AG09319 (cell line): ENCODE measurements around the gene ARAP2.

ENCODE experiments used
- DNase-seq: peaks from one replicate; pipeline ENCODE4 v3.0.0-alpha.2; 2010; ENCODE audit warnings: low read depth; ENCODE audit errors: extremely low read depth
- TF ChIP-seq, protein P1 (sequence below): IDR thresholded peaks from 2 replicates; pipeline ENCODE4 v1.5.1; 2011; ENCODE audit warnings: low read depth, mild to moderate bottlenecking, inconsistent platforms, low read length, moderate library complexity

ARAP2 gene

GRCh38 chr4:36138220-36138619 is 106.1 kb downstream of the ARAP2 start:
- TF ChIP-seq, protein P1, sequence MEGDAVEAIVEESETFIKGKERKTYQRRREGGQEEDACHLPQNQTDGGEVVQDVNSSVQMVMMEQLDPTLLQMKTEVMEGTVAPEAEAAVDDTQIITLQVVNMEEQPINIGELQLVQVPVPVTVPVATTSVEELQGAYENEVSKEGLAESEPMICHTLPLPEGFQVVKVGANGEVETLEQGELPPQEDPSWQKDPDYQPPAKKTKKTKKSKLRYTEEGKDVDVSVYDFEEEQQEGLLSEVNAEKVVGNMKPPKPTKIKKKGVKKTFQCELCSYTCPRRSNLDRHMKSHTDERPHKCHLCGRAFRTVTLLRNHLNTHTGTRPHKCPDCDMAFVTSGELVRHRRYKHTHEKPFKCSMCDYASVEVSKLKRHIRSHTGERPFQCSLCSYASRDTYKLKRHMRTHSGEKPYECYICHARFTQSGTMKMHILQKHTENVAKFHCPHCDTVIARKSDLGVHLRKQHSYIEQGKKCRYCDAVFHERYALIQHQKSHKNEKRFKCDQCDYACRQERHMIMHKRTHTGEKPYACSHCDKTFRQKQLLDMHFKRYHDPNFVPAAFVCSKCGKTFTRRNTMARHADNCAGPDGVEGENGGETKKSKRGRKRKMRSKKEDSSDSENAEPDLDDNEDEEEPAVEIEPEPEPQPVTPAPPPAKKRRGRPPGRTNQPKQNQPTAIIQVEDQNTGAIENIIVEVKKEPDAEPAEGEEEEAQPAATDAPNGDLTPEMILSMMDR = no peak
- DNase-seq = no peak

DNA sequence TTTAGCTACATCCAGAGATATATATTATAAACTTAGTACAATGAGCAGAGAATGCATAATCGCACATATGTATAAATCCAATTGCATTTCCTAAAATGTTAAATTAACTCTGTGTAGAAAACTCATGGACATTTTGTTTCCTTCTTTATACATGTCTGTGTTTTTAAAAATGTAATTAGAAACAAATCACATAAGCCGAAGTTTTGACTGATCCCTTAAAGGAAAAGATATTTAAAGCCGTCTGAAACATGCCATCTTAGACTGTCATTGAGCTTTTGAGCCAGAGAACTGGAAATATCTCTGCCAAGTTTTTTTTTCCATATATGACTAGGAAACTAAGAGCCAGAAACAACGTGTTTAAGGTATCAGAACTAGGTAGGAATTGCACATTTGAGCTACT is 107.0 kb downstream of the ARAP2 start:
- TF ChIP-seq, protein P1 = no peak
- no peak for DNase-seq

GRCh38 chr4:36133658-36134057 is 110.7 kb downstream of the ARAP2 start:
- TF ChIP-seq, protein P1 = no peak
- DNase-seq = no peak

DNA sequence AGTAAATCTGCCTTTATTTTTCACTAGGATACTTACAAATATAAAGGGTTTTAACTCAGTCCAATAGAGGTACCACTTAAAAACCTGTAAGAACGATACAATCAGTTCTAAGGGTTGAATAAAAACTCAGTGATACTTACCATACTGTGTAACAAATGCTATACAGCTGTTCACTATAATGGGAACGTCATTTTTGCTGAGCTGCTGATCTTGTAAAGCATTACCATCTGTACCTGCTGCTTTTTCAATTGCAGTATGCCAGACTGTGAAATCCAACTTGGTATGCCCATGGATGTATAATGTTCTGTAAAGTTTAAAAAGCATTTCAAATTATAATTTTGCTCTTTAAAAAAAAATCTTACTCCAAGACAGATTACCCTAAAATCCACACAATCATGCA is 111.2 kb downstream of the ARAP2 start:
- TF ChIP-seq, protein P1 = no peak
- no peak for DNase-seq

DNA sequence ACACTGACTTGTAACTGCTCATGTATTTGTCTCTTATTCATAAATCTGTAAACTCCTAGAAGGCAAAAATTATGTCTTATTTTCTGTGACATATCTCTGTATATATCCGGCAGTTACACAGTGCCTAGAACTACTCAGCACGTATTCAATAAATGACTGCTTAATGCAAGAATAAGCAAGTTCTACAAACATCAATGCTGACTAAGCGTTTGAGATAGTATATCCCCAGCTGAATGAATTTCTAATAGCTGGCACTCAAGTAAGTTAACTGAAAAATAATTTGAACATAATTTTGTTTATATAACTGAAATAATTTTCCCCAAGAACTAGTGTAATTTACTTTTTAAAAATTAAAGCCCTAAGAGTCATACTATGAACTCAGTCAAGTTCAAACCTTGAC is 113.7 kb downstream of the ARAP2 start:
- TF ChIP-seq, protein P1 = no peak
- no peak for DNase-seq

DNA sequence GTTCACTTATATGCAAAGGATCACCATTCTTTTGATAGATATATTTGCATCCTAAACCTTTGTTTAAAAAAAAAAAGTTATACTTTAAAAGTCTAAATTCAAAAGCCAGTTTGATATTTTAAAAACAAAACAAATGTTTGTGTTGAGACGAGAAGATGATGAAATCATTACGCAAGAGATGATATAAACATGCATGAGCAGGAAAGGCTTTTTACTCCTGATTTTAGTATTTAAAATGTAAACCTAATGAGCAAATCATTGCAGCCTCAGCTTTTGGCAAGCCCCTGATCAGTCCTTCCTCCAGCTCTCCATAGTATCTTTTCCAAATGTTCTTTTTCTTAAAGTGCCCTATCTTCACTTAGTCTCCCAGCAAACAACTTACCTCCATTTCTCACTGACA is 115.6 kb downstream of the ARAP2 start:
- DNase-seq = no peak
- TF ChIP-seq, protein P1 = no peak

DNA sequence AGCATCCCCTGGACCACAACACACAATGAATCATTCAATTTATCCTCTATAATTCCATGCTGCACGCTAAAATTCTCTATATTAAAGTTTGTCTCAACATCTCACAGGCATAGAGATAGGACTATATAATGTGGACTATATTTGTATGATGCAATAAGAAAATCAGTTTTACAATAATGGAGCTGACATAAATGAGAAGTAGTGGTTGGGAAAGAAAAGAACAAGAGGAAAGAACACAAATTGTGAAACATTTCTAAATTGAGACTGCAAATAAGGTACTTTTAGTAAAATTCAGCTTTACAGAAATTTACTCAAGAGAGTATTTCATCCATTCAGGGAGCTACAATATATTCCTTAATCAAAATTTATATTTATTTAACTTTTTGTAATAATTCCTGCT is 120.4 kb downstream of the ARAP2 start:
- TF ChIP-seq, protein P1 = no peak
- DNase-seq = no peak
